Activated CD8-positive, alpha-beta T cell treated with anti-CD3 and anti-CD28 coated beads for 36 hours (primary cell): ENCODE measurements around the gene EVI2B. TPM values are rescaled to one million over a fixed set of nuclear protein-coding genes. Genes with fewer than 3 reads are reported as not detected.
A peak's percentile ranks its signal among the peaks of the same experiment; 100 is the strongest.

Experiments
- ATAC-seq: fragments of 200-7000 bp; cut with Tn5 transposase; one replicate; pipeline ENCODE4 v1.10.0; 2021; ENCODE audit warnings: mild to moderate bottlenecking, moderate library complexity
- CTCF ChIA-PET: fragments of 350-600 bp; sonication (Branson Sonifier 250); formaldehyde crosslinking; loops from one replicate; lab custom pipeline; 2021; ENCODE audit warnings: antibody characterized with exemption; lab: Charles Lee
- POLR2A ChIA-PET: fragments of 350-600 bp; sonication (Branson Sonifier 250); formaldehyde crosslinking; loops from one replicate; lab custom pipeline; 2021; ENCODE audit warnings: antibody characterized with exemption; lab: Charles Lee
- DNase-seq: peaks from one replicate; pipeline ENCODE4 v3.0.0-alpha.2; 2020
- H3K27ac Mint-ChIP-seq: one replicate; pipeline ENCODE4 v1.8.0; 2021; ENCODE audit warnings: mild to moderate bottlenecking, mixed read lengths
- H3K27me3 Mint-ChIP-seq: one replicate; pipeline ENCODE4 v1.8.0; 2021; ENCODE audit warnings: mixed read lengths
- H3K36me3 Mint-ChIP-seq: one replicate; pipeline ENCODE4 v1.8.0; 2021; ENCODE audit warnings: low read depth, mixed read lengths
- H3K4me1 Mint-ChIP-seq: one replicate; pipeline ENCODE4 v1.8.0; 2021; ENCODE audit warnings: low read depth, mixed read lengths
- H3K4me3 Mint-ChIP-seq: one replicate; pipeline ENCODE4 v1.8.0; 2021; ENCODE audit warnings: mild to moderate bottlenecking, moderate library complexity, mixed read lengths
- H3K9me3 Mint-ChIP-seq: one replicate; pipeline ENCODE4 v1.8.0; 2021; ENCODE audit warnings: mixed read lengths
- intact Hi-C: fragments of 100-400 bp; cut with micrococcal nuclease; formaldehyde crosslinking; loops from one replicate; pipeline ENCODE4 v1.10.0; 2022
- total RNA-seq, 2 experiments: library from RNA; stranded (reverse); gene quantifications; one replicate each; pipeline ENCODE4 v1.2.3, GENCODE V29; 2021
- TF ChIP-seq, protein P1 (sequence below): fragments of 200-600 bp; IDR thresholded peaks from one replicate; pipeline ENCODE4 v1.8.0; 2022; ENCODE audit warnings: antibody characterized with exemption, mild to moderate bottlenecking

Gene EVI2B, protein sequence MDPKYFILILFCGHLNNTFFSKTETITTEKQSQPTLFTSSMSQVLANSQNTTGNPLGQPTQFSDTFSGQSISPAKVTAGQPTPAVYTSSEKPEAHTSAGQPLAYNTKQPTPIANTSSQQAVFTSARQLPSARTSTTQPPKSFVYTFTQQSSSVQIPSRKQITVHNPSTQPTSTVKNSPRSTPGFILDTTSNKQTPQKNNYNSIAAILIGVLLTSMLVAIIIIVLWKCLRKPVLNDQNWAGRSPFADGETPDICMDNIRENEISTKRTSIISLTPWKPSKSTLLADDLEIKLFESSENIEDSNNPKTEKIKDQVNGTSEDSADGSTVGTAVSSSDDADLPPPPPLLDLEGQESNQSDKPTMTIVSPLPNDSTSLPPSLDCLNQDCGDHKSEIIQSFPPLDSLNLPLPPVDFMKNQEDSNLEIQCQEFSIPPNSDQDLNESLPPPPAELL
- total RNA-seq: 10 to 100 TPM; 15.0 to 16.4 TPM

DNA sequence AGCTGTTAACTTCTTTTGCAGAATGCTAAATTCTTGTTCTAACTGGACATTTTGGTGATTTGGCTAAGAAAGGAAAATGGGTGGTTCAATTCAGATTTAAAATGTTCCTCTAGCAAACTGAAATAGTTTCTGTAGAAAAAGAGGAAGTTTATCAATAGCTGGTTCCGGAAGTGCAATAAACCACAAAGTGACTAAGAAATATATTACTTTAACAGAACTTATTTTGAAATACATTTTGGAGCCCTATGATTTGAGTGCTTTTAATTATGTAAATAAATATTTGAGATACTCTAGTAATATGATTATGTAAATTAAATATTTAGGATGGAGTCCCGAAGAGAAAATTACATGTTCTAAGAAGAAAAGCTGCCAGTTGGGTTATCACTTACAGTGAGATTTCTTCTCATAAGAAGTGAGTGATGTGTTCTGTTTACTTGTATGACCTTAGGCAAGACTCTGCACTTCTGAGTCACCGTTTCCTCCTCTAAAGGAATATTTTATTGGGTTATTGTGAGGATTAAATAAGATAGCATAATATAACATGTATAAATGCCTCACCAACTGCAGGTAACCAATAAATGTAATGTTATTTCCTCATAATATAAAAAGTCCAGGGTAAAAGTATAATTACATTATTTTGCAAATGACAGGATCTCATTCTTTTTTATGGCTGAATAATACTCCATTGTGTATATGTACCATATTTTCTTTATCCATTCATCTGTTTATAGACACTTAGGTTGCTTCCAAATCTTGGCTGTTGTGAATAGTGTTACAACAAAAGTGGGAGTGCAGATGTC lies at the start of gene EVI2B:
Gene EVI2B, minus strand, starts transcription at position 73 of the 800 bp plus-strand sequence. CDS start 8,445 bp downstream, outside the sequence.
- intact Hi-C loops: no loop called here
- H3K27ac Mint-ChIP-seq: peak within 1 kb of the TSS; percentile 96
- peak within 1 kb of the TSS; percentile 90 for H3K4me3 Mint-ChIP-seq
- H3K9me3 Mint-ChIP-seq: peaks cover 2% of the 10 kb centered on the region
- TF ChIP-seq, protein P1, sequence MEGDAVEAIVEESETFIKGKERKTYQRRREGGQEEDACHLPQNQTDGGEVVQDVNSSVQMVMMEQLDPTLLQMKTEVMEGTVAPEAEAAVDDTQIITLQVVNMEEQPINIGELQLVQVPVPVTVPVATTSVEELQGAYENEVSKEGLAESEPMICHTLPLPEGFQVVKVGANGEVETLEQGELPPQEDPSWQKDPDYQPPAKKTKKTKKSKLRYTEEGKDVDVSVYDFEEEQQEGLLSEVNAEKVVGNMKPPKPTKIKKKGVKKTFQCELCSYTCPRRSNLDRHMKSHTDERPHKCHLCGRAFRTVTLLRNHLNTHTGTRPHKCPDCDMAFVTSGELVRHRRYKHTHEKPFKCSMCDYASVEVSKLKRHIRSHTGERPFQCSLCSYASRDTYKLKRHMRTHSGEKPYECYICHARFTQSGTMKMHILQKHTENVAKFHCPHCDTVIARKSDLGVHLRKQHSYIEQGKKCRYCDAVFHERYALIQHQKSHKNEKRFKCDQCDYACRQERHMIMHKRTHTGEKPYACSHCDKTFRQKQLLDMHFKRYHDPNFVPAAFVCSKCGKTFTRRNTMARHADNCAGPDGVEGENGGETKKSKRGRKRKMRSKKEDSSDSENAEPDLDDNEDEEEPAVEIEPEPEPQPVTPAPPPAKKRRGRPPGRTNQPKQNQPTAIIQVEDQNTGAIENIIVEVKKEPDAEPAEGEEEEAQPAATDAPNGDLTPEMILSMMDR: no peak
- H3K4me1 Mint-ChIP-seq: peaks cover 34% of the 10 kb centered on the region
- H3K27me3 Mint-ChIP-seq: no peaks in the 10 kb centered on the region
- ATAC-seq (peak; percentile 44), DNase-seq (peak; percentile 22)
- POLR2A ChIA-PET: interaction anchor here (10.7 kb wide), 1 partner anchor 6 kb away, joined by 114 read pairs; the partner anchor contains the start of gene EVI2A
- CTCF ChIA-PET: interaction anchor here (0.8 to 1.2 kb wide), 4 partner anchors 12 to 194 kb away, joined by 3 to 4 read pairs (median 3); no protein-coding TSS in a partner anchor
- H3K36me3 Mint-ChIP-seq: peaks cover 35% of the 10 kb centered on the region

DNA sequence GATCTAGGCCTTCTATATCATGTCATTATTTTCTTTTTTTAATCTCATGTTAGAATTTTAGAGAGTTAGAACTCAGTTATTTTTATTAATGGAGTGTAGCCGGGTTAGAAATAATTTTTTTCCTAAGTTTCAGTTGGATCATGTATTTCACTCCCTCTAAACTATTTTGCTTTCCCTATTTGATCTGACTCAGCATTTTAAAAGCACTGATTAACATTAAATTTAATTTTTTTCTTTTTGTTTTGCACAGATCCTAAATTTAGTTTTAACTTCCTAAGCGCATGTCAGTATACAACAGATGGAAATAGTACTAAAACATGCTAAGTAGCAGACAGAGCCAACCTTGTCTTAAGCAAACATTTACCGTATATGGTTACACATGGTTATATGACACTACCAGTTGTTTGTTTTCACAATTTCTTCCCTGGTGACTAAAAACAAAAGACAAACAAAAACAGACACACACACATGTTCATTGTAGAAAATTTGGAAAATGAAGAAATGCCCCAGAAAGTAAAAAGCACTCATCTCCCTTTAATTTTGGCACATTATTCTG lies 44.1 kb upstream of the EVI2B start:
- H3K4me1 Mint-ChIP-seq: no peaks in the 10 kb centered on the region
- CTCF ChIA-PET: no interaction called here
- no peak for ATAC-seq
- H3K27me3 Mint-ChIP-seq: no peaks in the 10 kb centered on the region
- no peaks in the 10 kb centered on the region for H3K9me3 Mint-ChIP-seq
- H3K4me3 Mint-ChIP-seq: no peak overlapping the region
- intact Hi-C loops: no loop called here
- TF ChIP-seq, protein P1: no peak
- no peak for DNase-seq
- POLR2A ChIA-PET: no interaction called here
- H3K36me3 Mint-ChIP-seq: peaks cover 12% of the 10 kb centered on the region
- H3K27ac Mint-ChIP-seq: no peak overlapping the region

DNA sequence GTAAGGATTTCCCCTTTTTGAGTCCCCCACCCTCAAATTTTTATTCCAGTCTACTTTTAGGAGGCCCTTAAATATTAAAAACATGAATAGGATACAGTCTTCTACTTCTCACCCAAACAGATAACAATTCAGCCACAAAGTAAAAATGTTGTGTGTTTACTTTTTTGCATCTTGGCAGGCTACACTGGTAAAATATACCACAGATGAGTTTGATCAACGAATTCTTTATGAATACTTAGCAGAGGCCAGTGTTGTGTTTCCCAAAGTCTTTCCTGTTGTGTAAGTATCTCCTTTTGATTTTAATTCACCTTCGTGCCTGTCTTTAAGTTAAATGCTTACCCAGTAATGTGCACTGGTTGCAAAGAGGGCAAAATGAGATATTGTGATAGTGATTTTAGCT lies 43.2 kb upstream of the EVI2B start:
- Mint-ChIP-seq H3K27ac (no peak overlapping the region), H3K9me3 (no peaks in the 10 kb centered on the region), H3K4me1 (no peaks in the 10 kb centered on the region), H3K27me3 (no peaks in the 10 kb centered on the region), H3K36me3 (peaks cover 11% of the 10 kb centered on the region), H3K4me3 (no peak overlapping the region)
- DNase-seq (no peak), ATAC-seq (no peak)
- ChIA-PET CTCF (no interaction called here), POLR2A (no interaction called here)
- intact Hi-C loops: no loop called here
- TF ChIP-seq, protein P1: no peak

DNA sequence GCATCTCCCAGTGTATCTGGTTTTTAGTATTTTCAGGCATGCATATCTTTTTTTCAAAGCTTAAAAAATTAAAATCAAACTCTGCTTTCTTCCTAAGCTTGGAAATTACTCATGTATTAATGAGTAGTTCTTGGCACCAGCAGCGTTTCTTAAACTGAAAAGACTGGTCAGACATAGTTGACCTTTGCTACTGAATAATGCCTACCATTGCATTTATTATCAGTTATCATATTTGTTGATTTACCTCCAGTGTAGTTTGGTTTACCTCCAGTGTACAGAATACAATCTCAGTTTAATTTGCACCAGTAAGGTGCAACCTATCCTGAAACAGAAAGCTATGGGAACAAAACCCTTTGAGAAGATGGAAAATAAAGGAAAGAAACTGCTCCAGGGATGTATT lies 42.1 kb upstream of the EVI2B start:
- intact Hi-C loops: no loop called here

More for the DNA sequence above, 42.1 kb upstream of the EVI2B start:
- Mint-ChIP-seq H3K36me3 (peaks cover 10% of the 10 kb centered on the region), H3K27ac (no peak overlapping the region), H3K4me1 (no peaks in the 10 kb centered on the region), H3K27me3 (no peaks in the 10 kb centered on the region), H3K9me3 (no peaks in the 10 kb centered on the region), H3K4me3 (no peak overlapping the region)
- TF ChIP-seq, protein P1: no peak
- ChIA-PET POLR2A (interaction anchor here (0.6 kb wide), 1 partner anchor 54 kb away, joined by 3 read pairs; no protein-coding TSS in a partner anchor), CTCF (no interaction called here)
- DNase-seq (no peak), ATAC-seq (no peak)
